Adipocyte (in vitro differentiated cells): ENCODE data around the gene SP6.

ENCODE experiments used
- DNase-seq: peaks from one replicate; pipeline ENCODE4 v3.0.0-alpha.2; 2015; ENCODE audit warnings: low read depth
- H3K27me3 ChIP-seq: replicated peaks from 2 replicates; pipeline ENCODE4 v1.7.0; 2013; ENCODE audit warnings: mild to moderate bottlenecking, low read length, moderate library complexity; ENCODE audit not compliant: control insufficient read depth, insufficient read depth
- H3K36me3 ChIP-seq: 2 replicates; pipeline ENCODE4 v1.7.0; 2013; ENCODE audit warnings: low read length, mild to moderate bottlenecking, moderate library complexity; ENCODE audit not compliant: control insufficient read depth, insufficient read depth, severe bottlenecking
- H3K4me1 ChIP-seq: 2 replicates; pipeline ENCODE4 v1.7.0; 2013; ENCODE audit warnings: mild to moderate bottlenecking, low read length, moderate library complexity; ENCODE audit not compliant: control insufficient read depth, insufficient read depth
- H3K4me3 ChIP-seq: 2 replicates; pipeline ENCODE4 v1.7.0; 2013; ENCODE audit warnings: mild to moderate bottlenecking, low read length, moderate library complexity
- H3K9ac ChIP-seq: 2 replicates; pipeline ENCODE4 v1.7.0; 2013; ENCODE audit warnings: mild to moderate bottlenecking, low read length, moderate library complexity
- H3K9me3 ChIP-seq: 2 replicates; pipeline ENCODE4 v1.7.0; 2013; ENCODE audit warnings: mild to moderate bottlenecking, low read length, moderate library complexity; ENCODE audit not compliant: control insufficient read depth

SP6 gene

GRCh38 chr17:47851764-47852112 is 775 bp upstream of the SP6 start:
- Histone ChIP-seq H3K9me3 (no peaks in the 10 kb centered on the region), H3K4me1 (peaks cover 3% of the 10 kb centered on the region), H3K4me3 (no peak overlapping the region), H3K9ac (no peak overlapping the region), H3K36me3 (no peaks in the 10 kb centered on the region), H3K27me3 (peaks cover 82% of the 10 kb centered on the region)
- DNase-seq, result no peak

DNA sequence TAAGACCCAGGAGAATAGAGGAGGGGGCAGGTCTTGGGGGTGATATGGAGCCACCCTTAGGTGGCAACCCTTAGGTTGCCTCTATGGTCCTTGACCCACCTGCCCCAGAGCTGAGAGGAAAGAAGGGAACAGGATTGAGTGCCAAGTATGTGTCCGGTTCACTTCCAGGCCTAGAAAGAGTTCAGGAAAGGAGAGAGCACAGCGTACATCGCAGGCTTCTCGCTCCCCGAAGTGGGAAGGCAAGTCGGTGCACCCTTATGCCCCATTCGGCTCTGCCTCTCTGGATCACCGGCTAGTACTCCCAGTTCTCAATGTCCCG is 631 bp downstream of the SP6 start:
- H3K4me1 ChIP-seq, result peaks cover 3% of the 10 kb centered on the region
- no peaks in the 10 kb centered on the region for H3K36me3 ChIP-seq
- H3K4me3 ChIP-seq, result no peak overlapping the region
- no peak overlapping the region for H3K9ac ChIP-seq
- H3K9me3 ChIP-seq, result no peaks in the 10 kb centered on the region
- peaks cover 82% of the 10 kb centered on the region for H3K27me3 ChIP-seq
- DNase-seq, result no peak

GRCh38 chr17:47848198-47848513 is 2.8 kb downstream of the SP6 start:
- Histone ChIP-seq H3K4me3 (no peak overlapping the region), H3K9me3 (no peaks in the 10 kb centered on the region), H3K36me3 (no peaks in the 10 kb centered on the region), H3K9ac (no peak overlapping the region), H3K27me3 (peaks cover 65% of the 10 kb centered on the region), H3K4me1 (peaks cover 3% of the 10 kb centered on the region)
- no peak for DNase-seq

- no peaks in the 10 kb centered on the region for H3K9me3 ChIP-seq
- H3K36me3 ChIP-seq, result no peaks in the 10 kb centered on the region
- no peak overlapping the region for H3K4me3 ChIP-seq
- peaks cover 59% of the 10 kb centered on the region for H3K27me3 ChIP-seq
- peak; percentile 23 for DNase-seq
- H3K4me1 ChIP-seq, result peaks cover 3% of the 10 kb centered on the region
- no peak overlapping the region for H3K9ac ChIP-seq
Observed at GRCh38 chr17:47847341-47848197, 3.4 kb downstream of the SP6 start.

GRCh38 chr17:47846716-47847340 is 4.1 kb downstream of the SP6 start:
- Histone ChIP-seq H3K9me3 (no peaks in the 10 kb centered on the region), H3K36me3 (no peaks in the 10 kb centered on the region), H3K27me3 (peaks cover 52% of the 10 kb centered on the region), H3K9ac (no peak overlapping the region), H3K4me1 (peaks cover 3% of the 10 kb centered on the region), H3K4me3 (no peak overlapping the region)
- no peak for DNase-seq

GRCh38 chr17:47845716-47846075 is 5.3 kb downstream of the SP6 start:
- H3K4me1 ChIP-seq, result no peaks in the 10 kb centered on the region
- H3K9ac ChIP-seq, result no peak overlapping the region
- DNase-seq, result no peak
- H3K27me3 ChIP-seq, result peaks cover 50% of the 10 kb centered on the region
- H3K9me3 ChIP-seq, result no peaks in the 10 kb centered on the region
- H3K4me3 ChIP-seq, result no peak overlapping the region
- no peaks in the 10 kb centered on the region for H3K36me3 ChIP-seq

GRCh38 chr17:47844814-47845715 is 5.9 kb downstream of the SP6 start:
- H3K27me3 ChIP-seq, result peaks cover 47% of the 10 kb centered on the region

DNA sequence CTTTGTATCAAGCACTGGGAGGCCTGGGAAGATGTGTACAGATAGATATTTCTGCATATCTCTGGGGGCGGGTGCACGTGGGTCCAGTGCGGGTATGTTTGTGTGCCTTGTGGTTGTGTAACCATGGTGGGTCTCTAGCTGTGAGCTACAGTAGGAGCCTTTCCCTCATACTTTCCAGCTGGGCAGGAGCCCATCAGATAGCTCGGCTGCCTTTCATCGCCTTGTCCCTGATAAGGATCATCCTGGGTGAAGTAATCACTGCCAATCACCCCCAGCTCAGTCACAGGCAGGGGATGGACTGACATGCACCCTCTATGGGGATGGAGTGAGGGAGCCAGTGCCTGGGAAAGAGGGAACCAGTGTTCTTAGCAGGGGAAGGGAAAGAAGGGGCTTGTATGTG is 6.7 kb downstream of the SP6 start:
- Histone ChIP-seq H3K4me3 (no peak overlapping the region), H3K36me3 (no peaks in the 10 kb centered on the region), H3K27me3 (peaks cover 41% of the 10 kb centered on the region), H3K4me1 (peaks cover 11% of the 10 kb centered on the region), H3K9me3 (no peaks in the 10 kb centered on the region), H3K9ac (no peak overlapping the region)
- DNase-seq, result no peak

More at GRCh38 chr17:47844814-47845715, 5.9 kb downstream of the SP6 start:
- H3K4me3 ChIP-seq, result no peak overlapping the region
- H3K4me1 ChIP-seq, result peaks cover 4% of the 10 kb centered on the region
- no peak overlapping the region for H3K9ac ChIP-seq
- H3K9me3 ChIP-seq, result no peaks in the 10 kb centered on the region
- DNase-seq, result peak; percentile 36
- no peaks in the 10 kb centered on the region for H3K36me3 ChIP-seq

DNA sequence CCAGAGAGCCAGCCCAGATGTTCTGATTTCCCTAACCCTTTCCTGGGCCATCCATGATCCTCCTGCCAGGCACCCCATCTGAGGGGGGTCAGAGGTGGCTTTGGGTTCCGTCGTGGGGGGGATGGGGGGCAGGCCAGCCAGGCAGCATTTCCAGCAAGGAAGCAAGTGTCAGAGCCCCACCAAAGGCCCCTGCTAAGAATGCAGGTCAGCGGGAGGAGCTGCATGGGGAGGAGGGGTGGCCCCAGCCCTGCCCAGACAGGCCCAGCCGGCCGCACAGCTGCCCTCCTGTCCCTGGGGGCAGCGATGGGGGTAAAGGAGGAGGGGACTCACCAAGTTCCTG is 7.6 kb downstream of the SP6 start:
- H3K27me3 ChIP-seq, result peaks cover 34% of the 10 kb centered on the region
- no peak overlapping the region for H3K9ac ChIP-seq
- peaks cover 20% of the 10 kb centered on the region for H3K4me1 ChIP-seq
- DNase-seq, result no peak
- no peaks in the 10 kb centered on the region for H3K9me3 ChIP-seq
- peaks cover 4% of the 10 kb centered on the region for H3K36me3 ChIP-seq
- H3K4me3 ChIP-seq, result no peak overlapping the region

DNA sequence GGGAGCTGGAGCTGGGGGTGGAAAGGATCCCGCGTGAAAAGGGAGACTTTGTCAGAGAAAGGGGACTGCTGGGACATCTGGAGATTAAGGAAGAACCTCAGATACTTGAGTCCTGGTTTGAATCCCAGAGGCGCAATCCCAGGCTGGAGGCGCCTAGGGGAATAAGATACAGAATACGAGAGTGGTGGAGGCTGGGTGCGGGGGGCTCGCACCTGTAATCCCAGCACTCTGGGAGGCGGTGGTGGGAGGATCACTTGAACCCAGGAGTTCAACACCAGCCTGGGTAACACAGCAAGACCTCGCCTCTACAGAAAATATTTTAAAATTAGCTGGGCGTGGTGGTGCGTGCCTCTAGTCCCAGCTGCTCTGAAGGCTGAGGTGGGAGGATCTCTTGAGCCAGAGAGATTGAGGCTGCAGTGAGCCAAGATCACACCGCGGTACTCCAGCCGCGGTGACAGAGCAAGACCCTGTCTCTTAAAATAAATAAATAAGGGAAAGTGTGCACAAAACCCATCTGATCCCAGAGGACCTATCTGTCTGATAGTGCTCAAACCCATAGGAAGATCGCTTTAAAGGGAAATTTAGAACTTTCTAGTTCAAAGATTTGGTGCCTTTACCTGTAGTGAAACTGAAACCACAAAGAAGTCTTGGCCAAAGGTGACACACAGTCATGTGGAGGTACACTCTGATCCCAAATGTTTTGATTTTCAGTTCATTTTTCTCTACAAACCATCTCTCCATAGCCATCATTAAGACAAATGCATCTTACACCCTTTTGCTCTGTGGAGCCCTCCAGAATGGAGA is 9.3 kb downstream of the SP6 start:
- DNase-seq, result no peak
- Histone ChIP-seq H3K27me3 (peaks cover 18% of the 10 kb centered on the region), H3K4me3 (peak overlapping the region; percentile 80), H3K9ac (peak overlapping the region; percentile 94), H3K36me3 (peaks cover 7% of the 10 kb centered on the region), H3K4me1 (peaks cover 37% of the 10 kb centered on the region), H3K9me3 (no peaks in the 10 kb centered on the region)
